GM23338 (cell line): ENCODE results near the gene SKIC8. TPM values are rescaled to one million over a fixed set of nuclear protein-coding genes. Genes with fewer than 3 reads are reported as not detected.

Experiments
- ATAC-seq: fragments of 200-7000 bp; cut with Tn5 transposase; 3 replicates; pipeline ENCODE4 v1.9.1; 2020
- DNase-seq: peaks from one replicate; pipeline ENCODE4 v3.0.0-alpha.2; 2015; ENCODE audit warnings: low spot score
- H2AFZ ChIP-seq: fragments of 200-600 bp; sonication (generic); 2 replicates; pipeline ENCODE4 v1.8.0; 2016; ENCODE audit warnings: antibody characterized with exemption, mild to moderate bottlenecking, moderate library complexity
- H3F3A ChIP-seq: fragments of 200-600 bp; sonication (generic); replicated peaks from 2 replicates; pipeline ENCODE4 v1.8.0; 2017; ENCODE audit warnings: antibody characterized with exemption, mixed run types, low read depth
- H3K27ac ChIP-seq: fragments of 200-600 bp; sonication (generic); 2 replicates; pipeline ENCODE4 v1.6.1; 2016; ENCODE audit warnings: low read depth
- H3K27me3 ChIP-seq: fragments of 200-600 bp; sonication (generic); 2 replicates; pipeline ENCODE4 v1.8.0; 2016; ENCODE audit warnings: mild to moderate bottlenecking, mixed run types, moderate library complexity; ENCODE audit not compliant: insufficient read depth
- H3K36me3 ChIP-seq: fragments of 200-600 bp; sonication (generic); 2 replicates; pipeline ENCODE4 v1.8.0; 2016; ENCODE audit warnings: mild to moderate bottlenecking; ENCODE audit not compliant: insufficient read depth
- H3K4me1 ChIP-seq: fragments of 200-600 bp; sonication (generic); 2 replicates; pipeline ENCODE4 v1.8.0; 2016; ENCODE audit warnings: mild to moderate bottlenecking, moderate library complexity; ENCODE audit not compliant: insufficient read depth
- H3K4me2 ChIP-seq: fragments of 200-600 bp; sonication (generic); 2 replicates; pipeline ENCODE4 v1.7.1; 2017; ENCODE audit warnings: mixed run types
- H3K4me3 ChIP-seq: fragments of 200-600 bp; sonication (generic); 2 replicates; pipeline ENCODE4 v1.6.1; 2016; ENCODE audit warnings: mixed run types
- H3K79me2 ChIP-seq: fragments of 200-600 bp; sonication (generic); replicated peaks from 2 replicates; pipeline ENCODE4 v1.8.0; 2017; ENCODE audit warnings: mild to moderate bottlenecking; ENCODE audit not compliant: insufficient read depth
- H3K9me2 ChIP-seq: fragments of 200-600 bp; sonication (generic); 2 replicates; pipeline ENCODE4 v1.8.0; 2017; ENCODE audit not compliant: insufficient read depth
- H4K20me1 ChIP-seq: fragments of 200-600 bp; sonication (generic); replicated peaks from 2 replicates; pipeline ENCODE4 v1.8.0; 2017; ENCODE audit warnings: mild to moderate bottlenecking; ENCODE audit not compliant: insufficient read depth
- H3K27ac Mint-ChIP-seq: 2 replicates; pipeline ENCODE4 v1.8.0; 2020; ENCODE audit warnings: inconsistent platforms, mild to moderate bottlenecking, moderate library complexity, mixed read lengths
- H3K27me3 Mint-ChIP-seq: 3 replicates; pipeline ENCODE4 v1.8.0; 2022; ENCODE audit warnings: low read depth, mild to moderate bottlenecking, moderate library complexity, mixed read lengths, inconsistent platforms; ENCODE audit not compliant: insufficient read depth, poor library complexity
- H3K36me3 Mint-ChIP-seq: 3 replicates; pipeline ENCODE4 v1.8.0; 2021; ENCODE audit warnings: low read depth, mild to moderate bottlenecking, inconsistent platforms, moderate library complexity, mixed read lengths
- H3K4me1 Mint-ChIP-seq: 3 replicates; pipeline ENCODE4 v1.8.0; 2020; ENCODE audit warnings: mild to moderate bottlenecking, inconsistent platforms, mixed read lengths
- H3K4me3 Mint-ChIP-seq: 3 replicates; pipeline ENCODE4 v1.8.0; 2021; ENCODE audit warnings: moderate library complexity, mild to moderate bottlenecking, inconsistent platforms, mixed read lengths
- H3K9me3 Mint-ChIP-seq: 3 replicates; pipeline ENCODE4 v1.8.0; 2020; ENCODE audit warnings: moderate library complexity, mild to moderate bottlenecking, inconsistent platforms, mixed read lengths
- CREB1 ChIP-seq: fragments of 250-450 bp; sonication (Bioruptor Pico); IDR thresholded peaks from 2 replicates; pipeline ENCODE4 v1.5.0; 2020; ENCODE audit warnings: low read depth, mild to moderate bottlenecking, moderate library complexity
- EZH2 ChIP-seq: fragments of 200-600 bp; sonication (generic); IDR thresholded peaks from one replicate; pipeline ENCODE4 v1.8.0; 2017; ENCODE audit warnings: antibody characterized with exemption, mild to moderate bottlenecking, low read depth; ENCODE audit not compliant: unreplicated experiment
- EZH2phosphoT487 ChIP-seq: fragments of 200-600 bp; sonication (generic); IDR thresholded peaks from one replicate; pipeline ENCODE4 v1.8.1; 2018; ENCODE audit warnings: antibody characterized with exemption; ENCODE audit not compliant: unreplicated experiment
- JUNB ChIP-seq: IDR thresholded peaks from one replicate; pipeline ENCODE4 v1.6.1; 2016; ENCODE audit warnings: antibody characterized with exemption; ENCODE audit not compliant: unreplicated experiment
- NANOG ChIP-seq: IDR thresholded peaks from 2 replicates; pipeline ENCODE4 v1.6.1; 2016; ENCODE audit warnings: antibody characterized with exemption, borderline replicate concordance
- POLR2AphosphoS5 ChIP-seq: IDR thresholded peaks from 2 replicates; pipeline ENCODE4 v1.6.1; 2016; ENCODE audit warnings: antibody characterized with exemption, low read depth
- STAT1 ChIP-seq: IDR thresholded peaks from one replicate; pipeline ENCODE4 v1.6.1; 2016; ENCODE audit warnings: antibody characterized with exemption; ENCODE audit not compliant: unreplicated experiment
- ZNF114 ChIP-seq: fragments of 250-450 bp; sonication (Bioruptor Pico); IDR thresholded peaks from 2 replicates; pipeline ENCODE4 v1.5.0; 2020; ENCODE audit warnings: mild to moderate bottlenecking, moderate library complexity
- ZNF331 ChIP-seq: fragments of 250-450 bp; sonication (Bioruptor Pico); IDR thresholded peaks from 2 replicates; pipeline ENCODE4 v1.5.0; 2020; ENCODE audit warnings: low read depth, mild to moderate bottlenecking, moderate library complexity
- ZNF462 ChIP-seq: fragments of 250-450 bp; sonication (Bioruptor Pico); IDR thresholded peaks from 2 replicates; pipeline ENCODE4 v1.5.0; 2020; ENCODE audit warnings: mild to moderate bottlenecking, moderate library complexity
- polyA plus RNA-seq: library from polyadenylated mRNA; unstranded; fragments of >200 nt; fragmentation: Nextera tagmentation; extraction: Ambion mirVana; gene quantifications from 2 replicates; pipeline ENCODE4 v1.2.1, GENCODE V29; 2016
- total RNA-seq: library from RNA; depleted of rRNA; stranded (reverse); fragments of >200 nt; shearing (Covaris generic); gene quantifications from 2 replicates; pipeline ENCODE4 v1.2.3, GENCODE V29; 2014

The SKIC8 gene
- total and polyA plus RNA-seq, 2 experiments from 2014 or later, result 59.4 to 73.8 TPM

- no peak overlapping the region for H3K27ac Mint-ChIP-seq
- no peaks in the 10 kb centered on the region for H3K4me1 Mint-ChIP-seq
- ATAC-seq (no peak), DNase-seq (no peak)
- no peak overlapping the region for H3K4me3 Mint-ChIP-seq
- Histone ChIP-seq H3K79me2 (no peaks in the 10 kb centered on the region), H4K20me1 (no peaks in the 10 kb centered on the region), H3K4me1 (no peaks in the 10 kb centered on the region), H3K36me3 (no peaks in the 10 kb centered on the region), H3K9me2 (no peaks in the 10 kb centered on the region), H2AFZ (no peak overlapping the region), H3K4me3 (no peak overlapping the region), H3K27ac (no peak overlapping the region), H3K27me3 (peaks cover 26% of the 10 kb centered on the region), H3K4me2 (no peak overlapping the region), H3F3A (peaks cover 8% of the 10 kb centered on the region; the same call in 1 of the 2 replicates)
- H3K27me3 Mint-ChIP-seq, result peaks cover 19% of the 10 kb centered on the region
- H3K9me3 Mint-ChIP-seq, result no peaks in the 10 kb centered on the region
- H3K36me3 Mint-ChIP-seq, result no peaks in the 10 kb centered on the region
- TF ChIP-seq CREB1 (CRISPR knock-in tag) (no peak), EZH2 (no peak), STAT1 (no peak), JUNB (no peak), NANOG (no peak), POLR2AphosphoS5 (no peak), EZH2phosphoT487 (no peak), ZNF462 (CRISPR knock-in tag) (no peak), ZNF114 (CRISPR knock-in tag) (no peak), ZNF331 (CRISPR knock-in tag) (no peak)
These were observed 33.6 kb downstream of the SKIC8 start for GRCh38 chr15:78265752-78266224.
